GM12864 (cell line): ENCODE results near the gene MMP11.
A peak's percentile ranks its signal among the peaks of the same experiment; 100 is the strongest.

ENCODE experiments used
- DNase-seq: peaks from one replicate; pipeline ENCODE4 v3.0.0-alpha.2; 2011; ENCODE audit warnings: low read depth
- H3K4me3 ChIP-seq: 2 replicates; pipeline ENCODE4 v1.5.1; 2011; ENCODE audit warnings: mild to moderate bottlenecking, low read depth, low read length, control low read depth
- TF ChIP-seq, protein P1 (sequence below): IDR thresholded peaks from 2 replicates; pipeline ENCODE4 v1.5.1; 2011; ENCODE audit warnings: low read depth, mild to moderate bottlenecking, moderate library complexity, low read length, control low read depth, inconsistent platforms; ENCODE audit errors: missing control alignments

Gene MMP11

DNA sequence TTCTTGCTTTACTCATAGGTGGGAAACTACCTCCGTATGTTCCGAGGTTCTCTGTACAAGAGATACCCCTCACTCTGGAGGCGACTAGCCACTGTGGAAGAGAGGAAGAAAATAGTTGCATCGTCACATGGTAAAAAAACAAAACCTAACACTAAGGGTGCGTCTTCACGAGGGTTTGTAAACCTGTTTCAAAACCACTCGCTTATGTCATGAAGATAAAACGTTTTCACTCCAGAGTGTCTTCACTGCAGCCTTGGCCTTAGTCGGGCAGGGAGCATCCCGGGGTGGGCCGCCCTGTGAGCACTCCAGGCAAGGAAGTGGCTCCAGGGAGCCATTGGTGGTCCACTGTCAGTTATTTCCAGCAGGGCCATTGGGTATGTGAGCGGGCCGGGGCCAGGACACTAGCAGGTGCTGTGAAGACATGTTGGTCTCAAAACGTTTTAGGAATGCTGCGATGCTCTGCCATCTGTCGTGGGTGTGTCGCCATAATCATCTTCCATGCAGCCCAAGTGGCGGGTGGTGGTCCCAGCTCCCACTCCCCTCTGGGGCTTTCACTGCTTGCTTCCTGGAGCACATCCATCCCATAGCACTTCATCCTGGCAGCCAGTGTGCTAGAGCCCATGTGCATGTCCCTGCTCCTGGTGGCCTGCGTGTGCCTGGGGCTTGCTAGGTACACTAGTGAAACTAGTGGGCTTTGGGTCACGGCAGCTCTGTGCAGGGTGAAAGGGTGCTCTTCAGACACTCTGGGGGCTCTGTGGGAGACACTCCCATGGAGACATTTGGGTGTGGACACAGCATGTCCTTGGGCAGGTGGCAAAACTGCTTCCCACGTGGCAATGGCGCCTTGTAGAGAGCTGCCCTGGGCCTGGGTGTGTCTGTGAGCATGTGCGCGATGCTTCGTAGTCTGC, 19.3 kb downstream of the MMP11 start:
- TF ChIP-seq, protein P1, sequence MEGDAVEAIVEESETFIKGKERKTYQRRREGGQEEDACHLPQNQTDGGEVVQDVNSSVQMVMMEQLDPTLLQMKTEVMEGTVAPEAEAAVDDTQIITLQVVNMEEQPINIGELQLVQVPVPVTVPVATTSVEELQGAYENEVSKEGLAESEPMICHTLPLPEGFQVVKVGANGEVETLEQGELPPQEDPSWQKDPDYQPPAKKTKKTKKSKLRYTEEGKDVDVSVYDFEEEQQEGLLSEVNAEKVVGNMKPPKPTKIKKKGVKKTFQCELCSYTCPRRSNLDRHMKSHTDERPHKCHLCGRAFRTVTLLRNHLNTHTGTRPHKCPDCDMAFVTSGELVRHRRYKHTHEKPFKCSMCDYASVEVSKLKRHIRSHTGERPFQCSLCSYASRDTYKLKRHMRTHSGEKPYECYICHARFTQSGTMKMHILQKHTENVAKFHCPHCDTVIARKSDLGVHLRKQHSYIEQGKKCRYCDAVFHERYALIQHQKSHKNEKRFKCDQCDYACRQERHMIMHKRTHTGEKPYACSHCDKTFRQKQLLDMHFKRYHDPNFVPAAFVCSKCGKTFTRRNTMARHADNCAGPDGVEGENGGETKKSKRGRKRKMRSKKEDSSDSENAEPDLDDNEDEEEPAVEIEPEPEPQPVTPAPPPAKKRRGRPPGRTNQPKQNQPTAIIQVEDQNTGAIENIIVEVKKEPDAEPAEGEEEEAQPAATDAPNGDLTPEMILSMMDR = no peak
- no peak for DNase-seq

DNA sequence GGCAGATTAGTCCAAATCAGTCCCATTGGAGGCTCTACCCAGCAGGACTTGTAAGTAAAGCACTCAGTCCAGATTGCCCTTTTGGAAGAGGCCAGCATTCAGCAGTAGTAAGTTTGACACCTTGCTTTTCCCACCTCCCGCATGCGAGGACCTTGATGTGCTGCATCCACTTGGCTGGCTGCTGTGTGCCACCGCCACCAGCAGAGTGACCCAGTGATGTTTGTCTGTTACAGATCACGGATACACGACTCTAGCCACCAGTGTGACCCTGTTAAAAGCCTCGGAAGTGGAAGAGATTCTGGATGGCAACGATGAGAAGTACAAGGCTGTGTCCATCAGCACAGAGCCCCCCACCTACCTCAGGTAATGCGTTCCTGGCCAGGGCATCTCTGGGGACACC, 20.7 kb downstream of the MMP11 start:
- no peak for DNase-seq
- TF ChIP-seq, protein P1 = no peak
- H3K4me3 ChIP-seq = no peak overlapping the region

More for the DNA sequence above, 19.3 kb downstream of the MMP11 start:
- H3K4me3 ChIP-seq = no peak overlapping the region

DNA sequence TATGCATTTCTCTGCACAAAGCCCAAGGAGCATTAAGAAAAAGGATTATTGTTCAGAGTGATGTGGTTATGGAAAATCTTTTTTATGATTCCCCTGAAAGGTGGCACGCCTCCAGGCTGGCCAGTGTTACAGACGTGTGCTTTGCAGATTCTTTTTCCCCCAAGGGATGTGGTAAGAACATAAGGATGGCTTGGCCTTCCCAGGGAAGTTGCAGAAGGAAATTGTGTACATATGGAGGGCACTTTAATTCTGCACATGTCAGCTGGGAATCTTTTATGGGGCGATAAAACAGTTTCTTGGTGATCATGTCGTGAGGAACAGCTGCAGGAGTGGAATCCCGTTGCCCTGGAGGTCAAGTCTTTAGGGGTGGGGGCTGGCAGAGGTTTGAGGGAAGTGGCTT, 23.8 kb downstream of the MMP11 start:
- DNase-seq = no peak
- TF ChIP-seq, protein P1 = no peak
- no peak overlapping the region for H3K4me3 ChIP-seq

DNA sequence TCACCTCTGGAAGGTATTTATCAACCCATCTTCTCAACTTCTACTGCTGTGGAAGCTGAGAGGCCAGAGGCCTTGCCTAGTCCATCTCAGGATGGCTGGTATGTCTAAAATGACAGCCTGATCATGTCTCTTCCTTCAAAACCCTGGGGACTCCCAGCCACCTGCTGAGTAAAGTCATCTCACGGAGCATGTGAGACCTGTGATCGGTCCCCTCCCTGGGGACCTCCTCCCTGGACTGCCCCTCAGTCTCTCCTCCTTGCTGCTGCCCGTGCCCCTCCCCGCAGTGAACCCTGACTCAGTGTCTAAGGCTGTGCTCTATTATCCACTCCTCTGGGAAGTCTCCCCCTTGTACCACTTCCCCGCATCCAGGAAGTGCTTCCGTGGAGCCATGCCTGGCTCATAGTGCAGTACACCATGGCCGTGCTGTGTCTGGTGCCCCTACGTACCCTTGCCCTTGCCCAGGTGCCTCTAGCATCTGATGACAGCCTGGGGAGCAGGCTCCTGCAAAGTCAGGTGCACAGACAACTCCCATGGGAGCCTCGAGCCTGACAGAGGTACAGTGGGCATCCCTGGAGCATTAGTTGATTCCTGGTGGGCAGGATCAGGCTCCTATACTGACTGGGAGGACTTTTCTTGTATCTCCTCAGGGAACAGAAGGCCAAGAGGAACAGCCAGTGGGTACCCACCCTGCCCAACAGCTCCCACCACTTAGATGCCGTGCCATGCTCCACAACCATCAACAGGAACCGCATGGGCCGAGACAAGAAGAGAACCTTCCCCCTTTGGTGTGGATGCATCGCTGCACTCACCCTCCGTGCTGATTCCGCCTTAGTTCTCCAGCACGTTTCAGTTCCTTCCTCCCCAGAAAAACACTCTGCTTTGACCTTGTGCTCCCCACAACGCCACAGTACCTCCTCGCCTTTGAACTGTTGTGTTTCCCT, 27.9 kb downstream of the MMP11 start:
- H3K4me3 ChIP-seq = no peak overlapping the region
- TF ChIP-seq, protein P1 = no peak
- peak; percentile 73 for DNase-seq

DNA sequence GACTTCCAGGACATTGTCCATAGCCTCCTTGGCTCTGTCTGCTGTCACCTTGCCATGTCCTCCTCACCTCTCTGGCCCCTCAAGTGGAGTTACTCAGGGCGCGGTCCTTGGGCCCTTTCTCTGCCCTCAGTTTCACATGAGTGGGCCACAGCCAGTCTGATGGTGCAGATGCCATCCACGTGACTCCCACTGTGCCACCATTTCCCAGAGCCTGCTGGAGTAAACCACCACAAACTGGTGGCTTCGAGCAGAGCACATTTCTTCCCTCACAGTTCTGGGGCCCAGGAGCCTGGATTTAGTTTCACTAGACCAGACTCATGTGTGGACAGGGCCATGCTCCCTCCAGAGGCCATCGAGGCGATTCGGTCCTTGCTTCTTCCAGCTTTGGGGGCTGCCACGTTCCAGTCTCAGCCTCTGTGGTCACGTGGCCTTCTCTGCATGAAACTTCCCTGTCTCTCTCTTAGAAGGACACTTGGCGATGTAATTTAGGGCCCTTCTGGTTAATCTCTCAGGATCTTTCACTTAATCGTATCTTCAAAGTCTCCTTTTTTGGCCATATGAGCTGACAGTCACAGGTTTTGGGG, 28.7 kb downstream of the MMP11 start:
- TF ChIP-seq, protein P1 = no peak
- no peak overlapping the region for H3K4me3 ChIP-seq
- DNase-seq = no peak

DNA sequence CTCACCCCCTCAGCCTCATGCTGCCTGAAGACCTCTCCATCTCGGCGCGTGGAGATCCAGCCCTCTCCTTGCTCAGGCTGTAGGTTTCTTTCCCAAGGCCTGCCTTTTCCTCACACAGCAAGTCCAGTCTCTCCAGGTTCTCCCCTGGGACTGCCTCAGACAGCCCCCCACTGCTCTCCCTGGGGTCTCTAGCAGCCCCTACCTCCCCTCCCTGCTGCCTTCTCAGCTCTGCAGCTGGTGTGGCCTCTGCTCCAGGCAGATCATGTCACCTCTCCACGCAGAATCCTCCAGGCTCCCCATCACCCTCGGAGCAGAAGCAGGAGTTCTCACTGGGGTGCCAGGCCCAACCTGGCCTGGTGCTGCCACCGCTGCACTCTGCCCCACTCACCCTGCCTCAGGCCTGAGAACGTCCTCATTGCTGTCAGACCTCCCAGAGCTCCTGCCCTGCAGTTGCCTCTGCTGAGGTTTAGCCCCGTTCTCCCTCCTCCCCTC, 29.3 kb downstream of the MMP11 start:
- DNase-seq = no peak
- TF ChIP-seq, protein P1 = no peak
- H3K4me3 ChIP-seq = no peak overlapping the region
